Measurements from ENCODE around the gene SNTG2.
"Not testable (repeated sequence)": the region's sequence is repeated elsewhere in the genome, so short reads cannot be mapped to it uniquely, and the experiment has no call there.

The SNTG2 gene

DNA sequence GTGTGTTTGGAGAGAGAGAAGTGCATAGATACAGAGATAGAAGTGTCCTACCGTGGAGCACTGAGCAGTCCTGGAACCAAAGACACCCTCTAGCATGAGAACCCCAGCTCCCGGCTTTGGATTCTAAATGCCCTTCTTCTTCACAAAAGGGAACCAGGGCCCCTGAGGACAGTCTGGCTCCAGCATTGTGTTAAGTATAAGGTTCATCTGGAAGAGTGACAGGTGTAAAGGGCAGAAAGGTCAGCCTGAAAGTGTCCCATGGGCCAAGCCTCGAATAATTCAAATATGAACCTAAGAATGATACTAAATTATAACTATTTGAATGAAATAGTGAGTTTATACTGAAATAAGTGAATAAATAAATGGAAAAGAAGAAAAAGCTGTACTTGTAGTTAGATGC, 109.7 kb downstream of the SNTG2 start:
- FAIRE-seq: no peak

DNA sequence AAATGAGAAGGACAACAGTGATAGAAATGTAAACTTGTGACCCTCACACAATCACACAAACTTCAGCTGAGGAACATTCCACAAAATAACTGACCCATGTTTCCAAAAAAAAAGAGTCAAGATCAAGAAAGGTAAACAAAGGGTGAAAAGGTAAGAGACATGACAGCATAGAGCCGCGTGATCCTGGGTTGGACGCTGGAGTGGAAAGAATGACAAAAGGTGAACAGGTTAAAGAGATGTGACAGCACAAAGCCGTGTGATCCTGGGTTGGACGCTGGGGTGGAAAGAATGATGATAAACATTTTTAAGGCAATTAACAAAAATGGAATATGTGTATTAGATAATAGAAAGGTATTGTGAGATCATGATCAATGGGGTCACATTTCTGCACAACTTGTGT, 110.3 kb downstream of the SNTG2 start:
- FAIRE-seq: no peak

DNA sequence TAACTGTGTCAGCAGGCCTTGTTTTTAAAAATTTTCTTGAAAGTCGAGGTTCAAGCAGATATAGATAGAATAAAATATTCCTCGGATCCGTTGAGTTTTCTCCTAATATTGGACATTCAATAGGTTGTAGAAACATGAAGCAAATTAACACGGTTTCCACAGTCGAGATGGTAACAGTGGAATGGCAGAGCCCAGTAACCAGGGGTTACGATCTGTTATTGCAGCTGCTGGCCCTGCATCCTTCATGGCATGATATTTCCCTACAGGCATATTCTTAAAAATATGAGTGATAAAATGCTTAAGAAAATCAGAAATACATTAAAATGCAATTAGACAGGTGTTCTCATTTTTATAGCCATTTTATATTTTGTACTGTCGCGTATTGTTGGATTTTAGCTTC, 117.6 kb downstream of the SNTG2 start:
- FAIRE-seq: no peak

DNA sequence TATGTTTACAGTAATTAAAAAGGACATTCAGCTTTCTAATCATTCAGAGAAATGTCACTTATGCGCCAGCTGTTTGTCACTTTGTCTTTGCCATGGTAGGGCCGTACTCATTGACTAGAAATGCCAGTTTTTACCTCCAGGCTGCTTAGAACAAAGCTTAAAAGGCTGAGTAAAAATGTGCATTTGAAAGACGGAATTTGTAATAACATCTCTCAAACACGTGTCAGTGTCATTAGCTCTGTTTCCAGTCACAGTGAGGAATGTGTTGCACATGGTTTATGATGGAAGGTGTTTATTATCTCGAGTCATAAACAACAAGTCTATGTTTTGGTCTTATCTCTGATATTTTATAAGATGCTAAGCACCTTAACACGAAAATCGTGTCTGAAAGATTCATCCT, 118.2 kb downstream of the SNTG2 start:
- no peak for FAIRE-seq

DNA sequence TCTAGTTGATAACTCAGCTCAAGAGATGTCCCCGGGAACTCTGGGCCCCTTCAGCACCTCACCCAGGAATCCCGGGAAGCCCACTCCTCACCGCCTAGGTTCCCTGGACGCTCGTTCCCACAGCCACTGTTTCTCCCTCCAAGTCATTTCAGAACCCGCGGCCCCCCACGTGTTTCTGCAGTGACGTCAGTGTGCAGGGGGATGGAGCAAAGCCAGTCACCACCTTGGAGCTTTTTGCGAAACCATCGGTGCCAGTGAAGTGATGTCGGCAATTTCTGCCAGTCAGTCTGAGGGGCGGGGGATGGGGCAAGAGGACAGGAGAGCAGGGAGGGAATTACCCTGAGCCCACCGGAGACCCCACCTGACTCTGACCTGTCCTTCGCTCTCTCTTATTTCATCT, 119.2 kb downstream of the SNTG2 start:
- FAIRE-seq: no peak

DNA sequence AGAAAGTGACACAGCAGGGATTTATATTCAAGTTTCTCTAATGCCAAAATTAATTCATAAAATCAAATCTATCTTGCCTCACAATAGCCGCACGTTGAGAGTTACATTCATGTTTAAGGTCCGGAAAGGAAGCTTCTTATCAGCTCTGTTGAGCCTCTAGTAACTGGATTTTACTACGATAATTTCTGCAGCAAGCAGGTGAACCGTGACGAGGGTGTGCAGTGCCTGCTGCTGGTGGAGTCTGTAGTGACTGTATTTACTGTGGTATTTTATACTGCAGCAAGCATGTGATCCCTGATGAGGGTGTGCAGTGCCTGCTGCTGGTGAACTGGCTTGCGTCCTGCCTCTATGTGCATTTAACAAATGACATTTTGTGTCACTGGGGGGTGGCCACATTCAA, 120.0 kb downstream of the SNTG2 start:
- no peak for FAIRE-seq

DNA sequence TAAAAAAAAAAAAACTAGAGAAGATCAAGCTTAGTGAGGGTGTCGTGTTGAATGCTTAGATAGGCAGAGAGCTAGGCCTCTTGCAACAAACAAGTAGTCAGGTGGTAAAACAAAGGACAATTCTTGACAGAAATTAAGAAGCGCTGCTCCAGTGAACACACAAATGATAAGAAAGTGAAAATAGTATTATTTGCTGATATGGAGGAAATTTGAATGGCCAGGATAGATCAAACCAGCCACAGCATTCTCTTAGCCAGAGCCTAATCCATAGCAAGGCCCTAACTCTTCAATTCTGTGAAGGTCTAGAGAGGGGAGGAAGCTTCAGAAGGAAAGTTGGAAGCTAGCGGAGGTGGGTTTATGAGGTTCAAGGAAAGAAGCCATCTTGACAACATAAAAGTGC, 121.0 kb downstream of the SNTG2 start:
- FAIRE-seq: no peak

DNA sequence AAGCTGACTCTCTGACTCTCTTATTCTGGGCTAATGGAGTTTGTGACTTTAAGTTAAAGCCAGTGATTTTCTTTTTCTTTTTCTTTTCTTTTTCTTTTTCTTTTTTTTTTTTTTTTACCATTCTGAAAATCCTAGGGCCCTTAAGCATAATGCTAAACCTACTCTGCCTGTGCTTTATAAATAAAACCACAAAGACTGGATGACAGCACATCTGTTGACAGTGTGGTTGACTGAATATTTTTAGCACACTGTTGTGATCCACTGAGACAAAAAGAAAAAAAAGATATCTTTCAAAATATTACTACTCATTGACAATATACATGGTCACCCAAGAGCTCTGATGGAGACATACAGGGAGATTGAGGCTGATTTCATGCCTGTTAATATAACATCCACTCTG, 121.6 kb downstream of the SNTG2 start:
- FAIRE-seq: no peak

DNA sequence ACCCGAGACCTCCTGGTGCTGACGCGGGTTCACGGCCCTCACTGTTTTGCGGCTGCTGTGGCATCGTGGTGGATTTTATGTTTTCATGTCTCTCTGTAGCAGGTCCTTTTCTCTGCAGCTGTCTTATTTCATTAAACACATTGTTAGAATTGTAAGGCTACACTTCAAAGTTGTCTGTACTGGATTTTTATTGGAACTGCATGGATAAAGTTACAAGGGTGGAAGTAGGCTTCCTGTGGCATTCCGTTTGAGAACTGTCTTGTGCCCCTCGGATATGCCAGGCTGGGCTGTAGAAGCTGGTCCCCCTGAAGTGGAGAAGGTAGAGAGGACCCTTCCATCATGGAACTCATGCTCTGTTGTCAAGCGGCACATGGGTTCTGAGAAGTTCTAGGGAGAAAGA, 127.3 kb downstream of the SNTG2 start:
- FAIRE-seq: no peak

DNA sequence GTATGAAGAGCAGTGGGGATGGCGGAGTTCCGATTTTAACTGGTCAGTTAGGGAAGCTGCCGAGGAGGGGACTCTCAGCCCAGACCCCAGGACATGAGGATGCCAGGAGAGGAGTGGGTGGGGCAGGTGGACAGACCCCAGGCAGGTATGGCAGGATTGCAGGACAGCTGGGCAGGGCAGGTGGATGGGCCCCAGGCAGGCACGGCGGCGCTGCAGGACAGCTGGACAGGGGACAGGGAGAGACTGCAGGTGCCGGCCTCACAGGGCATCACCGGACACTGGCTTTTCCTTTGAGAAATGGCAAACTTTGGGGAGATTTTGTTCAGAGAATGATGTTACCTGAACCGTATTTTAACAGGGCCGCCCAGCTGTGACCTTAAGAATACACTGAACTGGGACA, 127.7 kb downstream of the SNTG2 start:
- no peak for FAIRE-seq

DNA sequence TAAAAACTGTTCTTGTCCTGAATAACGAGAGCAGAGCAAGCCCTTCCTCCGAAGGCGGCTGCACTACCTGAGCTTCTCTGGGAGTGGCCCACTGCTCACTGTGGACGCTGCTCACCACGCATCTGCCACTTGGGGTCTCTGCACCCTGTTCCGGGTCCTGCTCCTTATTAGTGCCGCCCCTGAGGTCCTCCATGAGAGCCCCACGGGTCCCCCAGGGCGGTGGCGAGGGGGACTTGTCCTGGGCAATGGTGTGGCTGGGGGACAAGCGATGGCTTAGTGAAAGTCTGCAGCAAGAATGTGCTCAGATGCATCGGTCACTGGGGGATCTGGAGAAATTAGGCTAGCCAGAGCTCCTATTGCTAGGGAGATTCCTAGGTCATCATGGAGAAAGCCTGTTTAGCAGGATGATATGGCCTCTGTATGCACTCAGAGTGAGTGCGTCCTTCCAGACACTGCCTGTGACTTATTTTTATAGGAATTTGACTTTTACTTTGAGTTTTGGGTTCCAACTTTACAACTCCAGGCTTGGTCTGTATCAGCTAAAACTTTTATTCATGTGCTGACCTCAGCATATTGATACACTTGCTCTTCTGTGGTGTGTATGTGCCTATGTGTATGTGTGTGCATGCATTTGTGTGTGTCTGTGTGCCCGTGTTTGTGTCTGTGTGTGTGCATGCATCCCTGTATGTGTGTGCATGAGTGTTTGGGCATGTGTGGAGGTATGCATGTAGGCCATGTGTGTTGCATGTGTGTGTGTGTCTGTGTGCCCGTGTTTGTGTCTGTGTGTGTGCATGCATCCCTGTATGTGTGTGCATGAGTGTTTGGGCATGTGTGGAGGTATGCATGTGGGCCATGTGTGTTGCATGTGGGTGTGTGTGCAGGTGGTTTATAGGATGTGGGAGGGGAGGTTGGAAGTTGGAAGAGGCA, 129.5 kb downstream of the SNTG2 start:
- no peak for FAIRE-seq

DNA sequence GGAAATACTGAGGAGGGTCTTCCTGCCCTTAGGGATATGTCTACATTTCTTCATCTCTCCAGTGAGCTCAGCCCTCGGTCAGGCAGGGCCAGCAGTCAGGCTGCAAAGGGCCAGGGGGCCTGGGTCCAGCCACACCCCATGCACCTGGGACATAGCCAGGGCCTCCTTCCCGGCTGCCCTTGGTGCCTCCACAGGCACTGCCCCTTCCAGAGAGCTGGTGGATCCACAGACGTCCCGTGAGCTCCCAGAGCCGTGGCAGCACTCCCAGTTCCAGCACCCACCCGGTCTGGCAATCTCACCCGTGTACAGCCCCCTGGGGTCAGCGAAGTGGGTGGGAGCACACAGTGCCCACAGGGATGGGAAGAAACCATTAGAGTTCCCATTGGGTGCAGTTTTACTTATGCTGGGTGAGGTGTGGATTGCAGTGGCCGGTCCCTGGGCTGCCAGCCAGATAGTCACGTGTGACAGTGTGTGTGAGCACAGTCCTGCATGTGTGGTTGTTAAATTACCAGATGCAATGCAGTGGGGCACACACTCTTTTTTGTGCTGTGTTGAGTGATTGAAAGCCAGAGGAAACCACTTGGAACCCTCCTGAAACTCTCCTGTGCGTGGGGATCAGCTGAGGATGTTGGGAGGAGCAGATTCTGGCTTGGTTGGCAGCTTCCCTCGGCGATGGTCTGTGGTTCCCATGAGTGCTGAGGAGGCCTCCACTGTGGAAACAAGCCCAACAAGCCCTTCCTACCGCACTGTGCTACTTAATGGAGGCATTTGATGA, 131.0 kb downstream of the SNTG2 start:
- no peak for FAIRE-seq

DNA sequence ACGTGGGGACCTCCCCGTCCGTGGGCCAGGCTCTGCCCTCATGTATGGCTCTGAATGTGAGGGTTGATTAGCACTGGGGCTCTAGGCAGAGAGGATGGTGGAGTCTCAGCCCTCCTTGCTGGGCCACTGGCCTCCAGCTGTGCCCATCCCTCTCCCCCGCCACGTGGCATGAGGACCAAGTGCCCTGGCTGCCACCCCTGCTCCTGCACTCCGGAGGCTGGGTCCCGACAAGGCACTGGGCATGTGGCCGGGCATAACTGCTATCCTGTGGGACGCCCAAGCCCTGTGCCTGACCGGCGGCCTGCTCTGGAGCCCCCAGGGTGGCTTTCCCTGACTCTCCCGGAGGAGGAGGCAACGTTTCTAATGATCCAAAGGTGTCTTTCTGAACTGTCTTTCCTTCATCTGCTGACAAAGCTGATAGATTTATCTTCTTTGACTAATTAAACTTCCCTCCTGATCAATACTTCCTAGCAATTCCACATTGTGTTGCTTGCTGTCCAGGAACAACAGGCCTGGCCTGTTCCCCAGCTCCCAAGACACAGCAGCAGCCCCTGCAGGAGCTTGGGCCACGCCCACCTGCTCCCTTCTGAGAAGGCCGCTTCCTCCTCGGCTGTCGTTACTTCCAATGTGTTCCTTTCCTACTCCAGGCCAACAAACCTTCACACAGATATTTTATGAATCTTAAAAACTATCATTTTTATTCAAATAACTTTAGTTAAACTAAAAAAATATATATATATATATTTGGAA, 132.0 kb downstream of the SNTG2 start:
- FAIRE-seq: no peak

DNA sequence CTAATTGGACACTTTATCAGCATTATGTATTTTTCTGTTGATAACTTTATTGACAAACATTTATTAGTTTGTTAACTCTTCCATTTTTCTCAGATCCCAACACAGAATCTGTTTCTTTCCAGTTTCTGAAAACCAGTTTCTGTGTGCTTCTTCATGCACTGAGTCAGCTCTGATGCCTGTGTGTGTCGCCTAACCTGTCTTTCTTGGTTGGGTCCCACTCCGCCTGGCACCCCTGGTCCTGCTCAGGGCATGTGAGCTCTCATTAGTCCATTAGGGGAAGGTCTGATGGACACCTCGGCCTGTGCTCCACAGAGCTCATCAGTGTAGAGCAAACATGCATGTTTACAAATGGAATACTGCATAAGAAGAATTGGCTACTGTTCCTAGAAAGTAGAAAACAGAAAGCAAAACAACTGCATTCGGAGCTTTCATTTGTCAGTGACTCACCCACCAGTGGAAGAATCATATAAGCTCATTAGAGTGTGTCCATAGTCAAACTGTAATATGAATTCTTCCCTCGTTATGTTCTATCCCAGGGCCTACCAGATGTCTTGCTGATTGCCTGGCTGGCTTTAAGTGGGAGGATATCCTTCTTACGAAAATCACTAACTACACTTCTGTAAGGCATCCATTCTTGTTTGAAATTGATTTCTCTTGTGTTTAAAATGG, 137.7 kb downstream of the SNTG2 start:
- FAIRE-seq: no peak

DNA sequence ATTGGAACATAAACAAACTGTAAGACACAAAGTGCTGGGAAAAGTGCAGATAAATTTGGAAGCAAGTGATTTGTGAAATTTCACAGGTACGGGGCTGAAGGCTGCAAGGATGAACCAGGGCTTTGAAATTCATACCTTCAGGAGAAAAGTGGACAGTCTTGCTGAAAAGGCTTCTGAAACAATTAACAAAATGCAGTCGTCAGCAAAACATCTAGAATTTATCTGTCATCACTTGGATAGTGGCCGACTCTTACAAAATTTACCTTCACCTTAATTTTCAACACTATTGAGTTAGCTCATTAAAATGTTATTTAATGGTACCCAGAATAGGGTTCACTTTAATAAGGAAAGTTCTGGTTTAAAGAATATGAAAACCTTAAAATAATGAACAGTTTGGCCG, 138.3 kb downstream of the SNTG2 start:
- no peak for FAIRE-seq

DNA sequence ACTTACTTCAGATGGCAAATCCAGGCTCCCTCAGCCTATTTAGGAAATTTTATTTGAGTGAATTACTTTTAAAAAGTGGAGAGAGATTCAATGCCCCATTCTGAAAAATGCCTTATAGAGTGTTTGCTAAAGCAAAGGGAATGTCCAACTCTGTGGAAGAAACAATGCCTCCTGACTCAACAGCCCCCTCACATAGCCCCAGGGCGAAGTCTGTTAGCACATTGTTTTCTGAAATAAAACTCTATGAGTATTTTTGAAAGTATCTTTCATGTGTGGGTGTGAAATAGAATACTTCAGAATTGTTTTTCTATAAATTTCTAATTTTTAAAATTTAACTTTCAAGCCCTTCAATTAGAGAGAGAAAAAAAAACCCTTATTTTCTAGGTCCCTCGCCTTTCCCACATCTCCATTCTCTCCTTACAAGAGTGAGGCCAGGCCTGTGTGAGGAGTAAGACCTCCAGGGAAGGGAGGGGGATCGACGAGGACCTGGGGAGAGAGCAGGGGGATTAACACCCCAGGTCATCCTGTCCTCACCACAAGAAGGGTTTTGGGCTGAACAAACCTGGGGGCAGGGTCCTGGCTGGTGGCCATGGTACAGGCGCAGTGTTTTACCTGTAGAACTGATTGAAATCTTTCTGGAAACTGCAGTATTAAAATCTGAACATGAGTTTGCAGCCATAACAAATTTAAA, 141.4 kb downstream of the SNTG2 start:
- no peak for FAIRE-seq

DNA sequence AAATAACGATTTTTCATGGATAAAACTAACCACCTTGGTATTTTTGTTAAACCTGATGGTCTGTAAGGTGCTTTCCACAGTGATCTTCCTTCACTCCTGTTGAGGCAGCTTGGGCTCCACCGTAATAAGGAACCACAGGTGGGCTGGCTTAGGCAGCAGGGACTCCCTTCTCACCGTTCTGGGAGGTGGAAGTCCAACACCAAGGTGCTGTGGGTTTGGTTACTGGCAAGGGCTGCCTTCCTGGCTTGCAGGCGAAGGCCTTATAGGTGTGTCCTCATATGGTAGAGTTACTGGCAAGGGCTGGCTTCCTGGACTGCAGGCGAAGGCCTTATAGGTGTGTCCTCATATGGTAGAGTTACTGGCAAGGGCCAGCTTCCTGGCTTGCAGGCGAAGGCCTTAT, 143.0 kb downstream of the SNTG2 start:
- FAIRE-seq: not testable (repeated sequence)

DNA sequence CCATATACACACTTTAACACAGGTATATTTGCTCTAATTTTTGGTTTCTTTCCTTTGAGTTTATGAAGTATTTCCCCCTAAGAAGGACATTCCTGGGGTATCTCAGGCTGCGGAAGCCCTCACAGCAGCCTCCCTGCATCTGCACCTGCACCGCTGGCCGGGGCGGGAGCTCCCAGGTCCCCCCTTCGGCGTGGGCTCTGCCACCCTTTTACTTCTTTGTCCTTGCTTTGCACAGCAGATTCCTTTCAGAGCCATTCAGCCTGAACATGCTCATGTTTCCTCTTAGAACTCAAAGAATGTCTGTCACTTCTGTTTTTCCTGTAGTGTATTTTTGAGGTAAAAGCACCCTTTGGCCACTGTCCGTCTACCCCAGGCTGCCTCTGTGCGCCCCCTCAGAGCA, 146.5 kb downstream of the SNTG2 start:
- no peak for FAIRE-seq

DNA sequence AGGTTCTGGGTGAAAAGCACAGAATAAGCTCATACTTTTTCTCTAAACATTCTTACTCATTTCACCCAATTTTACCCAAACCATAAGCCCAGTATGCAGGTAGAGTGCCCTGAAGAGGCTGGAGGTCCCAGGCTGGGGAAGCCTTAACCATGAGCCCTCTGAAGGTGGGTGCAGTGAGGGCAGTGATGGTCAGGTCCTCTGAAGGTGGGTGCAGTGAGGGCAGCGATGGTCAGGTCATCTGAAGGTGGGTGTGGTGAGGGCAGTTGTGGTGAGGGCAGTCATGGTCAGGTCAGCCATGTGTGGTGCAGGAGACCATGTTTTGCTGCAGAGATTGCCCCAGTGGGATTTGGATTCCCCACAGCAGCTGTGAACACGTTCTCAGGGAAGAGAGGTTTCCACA, 148.8 kb downstream of the SNTG2 start:
- FAIRE-seq: no peak

DNA sequence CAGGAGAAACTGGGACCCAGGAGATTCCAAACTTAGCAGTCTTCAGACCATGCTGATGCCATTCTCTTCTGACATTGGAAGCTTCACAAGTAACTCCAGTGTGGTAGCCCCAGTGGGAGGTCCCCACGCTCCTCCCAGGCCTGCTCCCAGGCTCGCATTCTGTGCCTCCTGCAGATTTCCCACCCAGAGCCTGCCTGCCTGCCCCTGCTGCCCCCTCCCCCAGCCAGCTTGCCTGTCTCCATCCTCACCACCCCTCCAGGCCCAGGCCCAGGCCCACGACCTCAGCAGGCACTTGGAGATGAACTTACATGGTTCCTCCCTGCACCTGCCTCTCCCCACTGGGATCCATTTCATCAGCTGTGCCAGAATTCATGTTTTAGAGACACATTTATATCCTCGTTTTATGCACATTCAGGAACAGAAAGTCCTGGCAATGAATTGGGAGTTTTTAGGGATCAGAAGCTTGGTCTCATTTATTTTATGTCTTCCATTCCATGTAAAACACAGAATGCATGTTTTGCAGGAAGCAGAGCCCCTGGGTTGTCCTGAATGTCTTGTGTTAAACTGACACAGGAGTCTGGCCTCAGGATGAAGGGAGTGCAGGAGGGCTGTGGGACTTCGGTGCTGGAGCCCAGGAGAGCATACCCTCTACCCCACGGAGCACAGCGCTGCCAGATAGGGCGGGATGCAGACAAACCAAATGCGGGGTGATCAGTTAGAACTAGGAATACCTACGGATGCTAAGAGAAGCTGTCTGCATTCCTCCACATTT, 150.5 kb downstream of the SNTG2 start:
- no peak for FAIRE-seq

DNA sequence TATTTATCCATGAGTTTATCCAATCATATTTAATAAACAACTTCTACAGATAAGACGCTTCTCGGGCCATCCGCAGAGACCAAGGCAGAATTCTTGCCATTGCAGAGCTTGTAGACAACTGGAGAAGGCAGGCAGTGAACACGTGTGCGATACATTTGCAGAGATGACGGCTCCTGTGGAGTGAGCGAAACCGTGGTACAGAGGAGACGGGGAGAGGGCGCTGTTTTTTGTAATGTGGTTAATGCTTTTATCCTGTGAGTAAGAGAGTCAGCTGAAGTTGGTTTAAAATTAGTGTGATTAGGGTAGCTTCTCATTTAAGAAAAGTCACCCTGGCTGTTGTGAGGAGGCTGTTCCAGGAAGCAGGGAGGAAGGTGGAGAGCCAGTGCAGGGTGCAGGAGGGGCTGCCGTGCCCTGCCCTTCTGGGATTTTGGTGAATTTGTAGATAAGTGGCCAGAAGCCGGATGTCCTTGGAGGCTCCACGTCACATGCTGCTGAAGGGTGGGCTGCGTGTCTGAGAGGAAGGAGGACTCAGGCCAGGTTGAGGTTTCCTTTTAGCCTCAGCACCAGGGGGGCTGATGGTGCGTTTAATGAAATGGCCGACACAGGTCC, 151.4 kb downstream of the SNTG2 start:
- FAIRE-seq: no peak
